Stimulated activated CD4-positive, alpha-beta T cell treated with anti-CD3 and anti-CD28 coated beads, TNF-alpha, amount 100 ng/mL, for 1 hour (primary cell): Measurements from ENCODE around the gene PLXNA2.

ENCODE experiments used
- DNase-seq, 3 donors: peaks; one replicate each; pipeline ENCODE4 v3.0.0-alpha.2; 2020; ENCODE audit warnings: low read depth in 3 of 3, low spot score in 1 of 3

The PLXNA2 gene

GRCh38 chr1:208165659-208166058, 78.5 kb downstream of the PLXNA2 start:
- DNase-seq: no peak

GRCh38 chr1:208164609-208165008, 79.6 kb downstream of the PLXNA2 start:
- DNase-seq: no peak

GRCh38 chr1:208163539-208163938, 80.6 kb downstream of the PLXNA2 start:
- DNase-seq: no peak

- DNase-seq: no peak
Observed at GRCh38 chr1:208162903-208163302, 81.3 kb downstream of the PLXNA2 start.

- no peak for DNase-seq
Observed at GRCh38 chr1:208161656-208162375, 82.4 kb downstream of the PLXNA2 start.

- DNase-seq: no peak
Observed at GRCh38 chr1:208161005-208161404, 83.2 kb downstream of the PLXNA2 start.

GRCh38 chr1:208160259-208160819, 83.8 kb downstream of the PLXNA2 start:
- DNase-seq: no peak

- no peak for DNase-seq
Observed at GRCh38 chr1:208159555-208160258, 84.5 kb downstream of the PLXNA2 start.

GRCh38 chr1:208158640-208159554, 85.3 kb downstream of the PLXNA2 start:
- no peak for DNase-seq

DNA sequence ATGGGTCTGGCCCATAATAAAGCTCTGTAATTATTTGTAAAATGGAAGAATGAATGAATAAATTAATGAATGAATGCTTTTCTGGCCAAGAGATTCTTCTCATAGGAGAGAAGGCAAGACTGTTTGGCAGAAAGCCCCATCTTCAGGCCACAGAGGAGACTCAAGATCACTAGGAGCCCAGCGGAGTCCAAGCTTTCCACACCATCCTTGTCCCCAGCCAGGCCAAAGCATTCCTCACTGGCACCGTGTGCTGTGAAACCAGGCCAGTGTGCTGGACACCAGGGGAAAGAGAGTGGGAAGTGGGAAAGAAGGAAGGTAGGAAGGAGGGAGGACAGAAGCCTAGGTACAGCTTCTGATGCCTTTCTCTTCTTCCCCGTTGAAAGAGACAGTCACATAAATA, 86.4 kb downstream of the PLXNA2 start:
- no peak for DNase-seq

- DNase-seq: no peak
Observed at GRCh38 chr1:208156741-208157140, 87.4 kb downstream of the PLXNA2 start.

DNA sequence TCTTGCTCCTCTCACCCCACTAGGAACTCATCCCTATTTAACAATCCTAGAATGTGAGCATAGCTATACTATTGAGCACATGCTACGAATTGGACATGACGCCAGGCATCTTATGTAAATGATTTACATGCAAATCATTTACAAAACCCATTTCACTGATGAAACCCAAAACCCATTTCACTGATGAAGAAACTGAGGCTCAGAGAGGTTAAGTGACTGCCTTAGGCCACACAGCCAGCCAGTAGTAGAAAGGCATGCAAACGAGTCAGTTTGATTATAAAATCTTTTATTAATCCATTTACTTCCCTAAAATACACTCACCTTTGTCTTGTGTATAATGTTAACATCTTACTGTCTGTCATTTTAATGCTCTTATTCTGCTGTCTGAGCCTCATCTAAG, 87.9 kb downstream of the PLXNA2 start:
- DNase-seq: no peak

- no peak for DNase-seq
Observed at GRCh38 chr1:208154679-208155642, 89.2 kb downstream of the PLXNA2 start.

GRCh38 chr1:208154040-208154439, 90.1 kb downstream of the PLXNA2 start:
- DNase-seq: no peak

- DNase-seq: no peak
Observed at GRCh38 chr1:208153386-208153785, 90.8 kb downstream of the PLXNA2 start.

DNA sequence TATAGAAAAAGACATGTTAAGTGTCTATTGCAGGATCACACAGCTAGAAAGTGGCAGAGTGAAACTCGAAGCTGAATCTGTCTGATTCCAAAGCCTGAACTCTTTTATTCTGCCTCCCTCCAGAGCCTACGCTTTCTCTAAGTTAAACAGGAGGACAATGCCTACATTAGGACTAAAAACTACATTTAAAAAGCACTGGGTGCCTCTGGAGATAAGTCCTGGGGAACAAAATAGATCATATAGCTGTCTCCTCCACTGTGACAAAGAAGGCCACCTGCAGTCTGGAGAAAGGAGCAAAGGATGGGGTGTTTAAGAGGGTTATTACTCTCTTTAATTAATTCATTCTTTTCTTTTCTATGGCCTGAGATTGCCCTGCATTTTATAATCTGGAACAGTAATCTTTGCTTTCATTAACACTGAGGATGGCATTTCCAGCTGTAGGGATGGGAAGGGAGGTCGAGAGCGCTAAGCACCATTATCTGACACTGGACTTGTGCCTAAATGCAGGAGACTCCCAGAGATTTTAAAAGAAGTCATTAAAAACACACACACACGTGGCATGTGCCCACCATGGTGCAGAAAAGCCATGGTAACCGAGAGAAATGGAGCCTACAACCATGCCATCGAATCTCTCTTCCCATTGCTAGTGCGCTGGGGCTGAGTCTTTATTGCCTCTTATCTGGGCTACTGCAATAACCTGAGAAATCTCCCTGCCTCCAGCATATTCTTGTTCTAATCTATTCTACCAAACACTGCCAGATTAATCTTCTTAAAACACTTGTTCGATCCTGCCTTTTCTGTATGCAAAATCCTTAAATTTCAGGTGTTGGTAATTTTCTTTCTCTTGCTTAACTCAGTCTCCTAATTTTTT, 92.2 kb downstream of the PLXNA2 start:
- no peak for DNase-seq

GRCh38 chr1:208150833-208151458, 93.2 kb downstream of the PLXNA2 start:
- DNase-seq: no peak

- no peak for DNase-seq
Observed at GRCh38 chr1:208149776-208150514, 94.2 kb downstream of the PLXNA2 start.
